ENCODE data around the gene COBL.

GRCh38 chr7:51024867-51025266, 291.7 kb downstream of the COBL start:
- no peak for TF ChIP-seq POLR2A (IDR thresholded peaks at IDR 0.05)
- no peak for TF ChIP-seq CTCF (IDR thresholded peaks at IDR 0.05)
- TF ChIP-seq POLR2AphosphoS5 (IDR thresholded peaks at IDR 0.05) = no peak
